Right lobe of liver (tissue), 6 donors: ENCODE measurements around the gene E2F6. TPM values are rescaled to one million over a fixed set of nuclear protein-coding genes. Genes with fewer than 3 reads are reported as not detected.
"Not testable (repeated sequence)": the region's sequence is repeated elsewhere in the genome, so short reads cannot be mapped to it uniquely, and the experiment has no call there.

Experiments
- ATAC-seq, 4 donors: fragments of 200-7000 bp; cut with Tn5 transposase; one replicate each; pipeline ENCODE4 v1.9.1; 2020; ENCODE audit warnings: mild to moderate bottlenecking in 4 of 4, moderate library complexity in 4 of 4
- DNase-seq, 3 donors: peaks; one replicate each; pipeline ENCODE4 v3.0.0-alpha.2; 2020
- H3K27ac ChIP-seq, 3 donors: fragments of 200-600 bp; one replicate each; pipeline ENCODE4 v1.8.0; 2022
- H3K27me3 ChIP-seq, 2 donors: fragments of 200-600 bp; one replicate each; pipeline ENCODE4 v1.8.0; 2022
- H3K36me3 ChIP-seq, 4 donors: fragments of 200-600 bp; sonication (generic) in 1 of 4; one replicate each; pipeline versions ENCODE4 v1.5.1 to v1.8.0; 2017 to 2022; ENCODE audit warnings: control low read depth in 1 of 4
- H3K4me1 ChIP-seq, 4 donors: fragments of 200-600 bp; sonication (generic) in 1 of 4; one replicate each; pipeline versions ENCODE4 v1.5.1 to v1.8.0; 2017 to 2022; ENCODE audit warnings: control low read depth in 1 of 4
- H3K4me3 ChIP-seq, 3 donors: fragments of 200-600 bp; one replicate each; pipeline ENCODE4 v1.8.0; 2022
- H3K9me3 ChIP-seq, 4 donors: fragments of 200-600 bp; sonication (generic) in 1 of 4; one replicate each; pipeline versions ENCODE4 v1.5.1 to v1.8.0; 2017 to 2022; ENCODE audit warnings: control low read depth in 1 of 4
- CTCF ChIP-seq, 4 donors: fragments of 200-600 bp in 3 of 4; fragments of 450-650 bp in 1 of 4; IDR thresholded peaks; one replicate each; pipeline versions ENCODE4 v1.5.1 to v1.8.0; 2016 to 2022; ENCODE audit warnings: antibody characterized with exemption in 4 of 4, mild to moderate bottlenecking in 2 of 4
- POLR2A ChIP-seq: fragments of 450-650 bp; IDR thresholded peaks from one replicate; pipeline ENCODE4 v1.6.1; 2017; ENCODE audit warnings: antibody characterized with exemption, mild to moderate bottlenecking
- WGBS: methylation state at CpG from one replicate; pipeline ENCODE4 v1.1.6; 2018; ENCODE audit warnings: low coverage, low lambda C conversion rate; ENCODE audit not compliant: insufficient coverage; ENCODE audit errors: missing lambda C conversion rate; 5-methylcytosine and 5-hydroxymethylcytosine counted together
- intact Hi-C, 2 donors: fragments of 100-400 bp; cut with DNase I; formaldehyde crosslinking; loops; one replicate each; pipeline versions ENCODE4 v1.11.2 to v1.14.1; 2022
- total RNA-seq, 6 experiments: library from RNA; depleted of rRNA in 2 of 6; stranded (reverse); fragments of >200 nt in 2 of 6; fragmentation: NEBNext Ultra II Directional in 3 of 6; extraction: Animal tissue kit (Norgen Biotek cat#: 25700) in 3 of 6; gene quantifications; one replicate each; pipeline versions ENCODE4 v1.1.0 to v1.2.4, GENCODE V29; 2016 to 2023
- donor health status: DM: no; HTN: yes; CAD: no.
- donor health status: DM: no; HTN: no; CAD: no.
- donor health status: DM: no; HTN: no; CAD: no.
- donor health status: DM: no; HTN: yes; CAD: no.
- donor health status: DM: no; HTN: yes; CAD: no.

The E2F6 gene
- total RNA-seq, 6 experiments from 2014 or later, result 4.4 to 9.9 (median 5.8) TPM

- TF ChIP-seq POLR2A, result no peak
- TF ChIP-seq CTCF (IDR thresholded peaks at IDR 0.05), result no peak
- H3K27me3 ChIP-seq, result no peaks in the 10 kb centered on the region
- H3K4me1 ChIP-seq, result peaks cover 0 to 5% (median 0%) of the 10 kb centered on the region in 4 donors
- WGBS, result 52% methylated on average over 5 of the region's 5 CpGs
- H3K36me3 ChIP-seq, result no peaks in the 10 kb centered on the region
- peak in 2 of 4 donors; percentile 33 to 35 for ATAC-seq
- intact Hi-C loops, result loop anchor here in 1 of 2 donors (10.0 kb wide), 1 partner anchor 171 kb away; no protein-coding TSS in a partner anchor
- no peaks in the 10 kb centered on the region for H3K9me3 ChIP-seq
- no peak for DNase-seq
- H3K27ac ChIP-seq, result peak overlapping the region in 1 of 3 donors; percentile 8
- no peak overlapping the region for H3K4me3 ChIP-seq
Observed at GRCh38 chr2:11405599-11406266, 60.2 kb downstream of the E2F6 start.

- H3K27ac ChIP-seq, H3K4me1 ChIP-seq, H3K4me3 ChIP-seq, DNase-seq, H3K27me3 ChIP-seq, H3K36me3 ChIP-seq, ATAC-seq, H3K9me3 ChIP-seq: not testable (repeated sequence)
- intact Hi-C loops, result loop anchor here in 1 of 2 donors (10.0 kb wide), 1 partner anchor 170 kb away; no protein-coding TSS in a partner anchor
- 30% methylated on average over 2 of the region's 8 CpGs for WGBS
Observed at GRCh38 chr2:11405074-11405406, 60.9 kb downstream of the E2F6 start.

- Histone ChIP-seq H3K9me3 (no peaks in the 10 kb centered on the region), H3K36me3 (no peaks in the 10 kb centered on the region), H3K4me1 (peaks cover 0 to 5% (median 0%) of the 10 kb centered on the region in 4 donors), H3K27ac (peak overlapping the region in 1 of 3 donors; percentile 3), H3K27me3 (no peaks in the 10 kb centered on the region), H3K4me3 (no peak overlapping the region)
- WGBS, result 76% methylated on average over 4 of the region's 7 CpGs
- no peak for ATAC-seq
- DNase-seq, result no peak
- intact Hi-C loops, result loop anchor here in 1 of 2 donors (10.0 kb wide), 1 partner anchor 170 kb away; no protein-coding TSS in a partner anchor
- TF ChIP-seq CTCF (IDR thresholded peaks at IDR 0.05), result no peak
- TF ChIP-seq POLR2A, result no peak
Observed at GRCh38 chr2:11404376-11405073, 61.4 kb downstream of the E2F6 start.

- H3K36me3 ChIP-seq, result no peaks in the 10 kb centered on the region
- no peaks in the 10 kb centered on the region for H3K27me3 ChIP-seq
- intact Hi-C loops, result loop anchor here in 1 of 2 donors (10.0 kb wide), 1 partner anchor 168 kb away; no protein-coding TSS in a partner anchor
- 100% methylated on average over 2 of the region's 9 CpGs for WGBS
- no peaks in the 10 kb centered on the region for H3K9me3 ChIP-seq
- H3K4me3 ChIP-seq, result no peak overlapping the region
- TF ChIP-seq POLR2A (no peak), CTCF (IDR thresholded peaks at IDR 0.05) (no peak)
- H3K27ac ChIP-seq, result no peak overlapping the region
- no peak for DNase-seq
- peaks cover 0 to 5% (median 0%) of the 10 kb centered on the region in 4 donors for H3K4me1 ChIP-seq
- no peak for ATAC-seq
Observed at GRCh38 chr2:11402436-11402835, 63.5 kb downstream of the E2F6 start.

- Histone ChIP-seq H3K27me3 (no peaks in the 10 kb centered on the region), H3K4me1 (peaks cover 0 to 13% (median 6%) of the 10 kb centered on the region in 4 donors), H3K4me3 (no peak overlapping the region), H3K9me3 (no peaks in the 10 kb centered on the region), H3K27ac (no peak overlapping the region), H3K36me3 (no peaks in the 10 kb centered on the region)
- intact Hi-C loops, result no loop called here
- TF ChIP-seq CTCF (IDR thresholded peaks at IDR 0.05) (no peak), POLR2A (no peak)
- no peak for ATAC-seq
- 93% methylated on average over 5 of the region's 7 CpGs for WGBS
- DNase-seq, result no peak
Observed at GRCh38 chr2:11399438-11399762, 66.6 kb downstream of the E2F6 start.
